Activated CD4-positive, alpha-beta T cell treated with anti-CD3 and anti-CD28 coated beads, Interleukin-10, Interleukin-2, amounts not matched to agents 100 ng/mL and 50 ng/mL, durations not matched to agents 16 hours and 8 hours (primary cell): ENCODE measurements around the gene GALNTL6.
"Not testable (repeated sequence)": the region's sequence is repeated elsewhere in the genome, so short reads cannot be mapped to it uniquely, and the experiment has no call there.

Experiments used
- DNase-seq: peaks from one replicate; pipeline ENCODE4 v3.0.0-alpha.2; 2020

The GALNTL6 gene

GRCh38 chr4:172895699-172896098 lies 1082.5 kb downstream of the GALNTL6 start:
- DNase-seq: no peak

GRCh38 chr4:172897046-172897445 lies 1083.8 kb downstream of the GALNTL6 start:
- no peak for DNase-seq

- no peak for DNase-seq
These were observed 1085.5 kb downstream of the GALNTL6 start for GRCh38 chr4:172898715-172899114.

- DNase-seq: no peak
These were observed 1086.7 kb downstream of the GALNTL6 start for GRCh38 chr4:172899861-172900260.

GRCh38 chr4:172900900-172901299 lies 1087.7 kb downstream of the GALNTL6 start:
- DNase-seq: no peak

- not testable (repeated sequence) for DNase-seq
These were observed 1099.3 kb downstream of the GALNTL6 start for GRCh38 chr4:172912468-172912867.

- not testable (repeated sequence) for DNase-seq
These were observed 1104.2 kb downstream of the GALNTL6 start for GRCh38 chr4:172917403-172917802.

GRCh38 chr4:172919269-172919668 lies 1106.1 kb downstream of the GALNTL6 start:
- DNase-seq: no peak

- no peak for DNase-seq
These were observed 1114.1 kb downstream of the GALNTL6 start for GRCh38 chr4:172927096-172927814.

- DNase-seq: no peak
These were observed 1115.1 kb downstream of the GALNTL6 start for GRCh38 chr4:172928347-172928746.

- DNase-seq: no peak
These were observed 1125.0 kb downstream of the GALNTL6 start for GRCh38 chr4:172938072-172938829.

- DNase-seq: no peak
These were observed 1125.7 kb downstream of the GALNTL6 start for GRCh38 chr4:172938870-172939269.

GRCh38 chr4:172942840-172943239 lies 1129.6 kb downstream of the GALNTL6 start:
- DNase-seq: no peak

- DNase-seq: no peak
These were observed 1132.4 kb downstream of the GALNTL6 start for GRCh38 chr4:172945611-172946010.

GRCh38 chr4:172946503-172946902 lies 1133.3 kb downstream of the GALNTL6 start:
- no peak for DNase-seq

- no peak for DNase-seq
These were observed 1134.4 kb downstream of the GALNTL6 start for GRCh38 chr4:172947594-172947993.

GRCh38 chr4:172950990-172951389 lies 1137.8 kb downstream of the GALNTL6 start:
- no peak for DNase-seq

GRCh38 chr4:172951679-172952451 lies 1138.7 kb downstream of the GALNTL6 start:
- DNase-seq: no peak

- no peak for DNase-seq
These were observed 1140.8 kb downstream of the GALNTL6 start for GRCh38 chr4:172953896-172954568.

- DNase-seq: not testable (repeated sequence)
These were observed 1143.1 kb downstream of the GALNTL6 start for GRCh38 chr4:172956340-172956739.

- no peak for DNase-seq
These were observed 1144.0 kb downstream of the GALNTL6 start for GRCh38 chr4:172957216-172957615.

- DNase-seq: no peak
These were observed 1149.6 kb downstream of the GALNTL6 start for GRCh38 chr4:172962564-172963353.
